ENCODE measurements around the gene ZCCHC7.

Gene ZCCHC7

DNA sequence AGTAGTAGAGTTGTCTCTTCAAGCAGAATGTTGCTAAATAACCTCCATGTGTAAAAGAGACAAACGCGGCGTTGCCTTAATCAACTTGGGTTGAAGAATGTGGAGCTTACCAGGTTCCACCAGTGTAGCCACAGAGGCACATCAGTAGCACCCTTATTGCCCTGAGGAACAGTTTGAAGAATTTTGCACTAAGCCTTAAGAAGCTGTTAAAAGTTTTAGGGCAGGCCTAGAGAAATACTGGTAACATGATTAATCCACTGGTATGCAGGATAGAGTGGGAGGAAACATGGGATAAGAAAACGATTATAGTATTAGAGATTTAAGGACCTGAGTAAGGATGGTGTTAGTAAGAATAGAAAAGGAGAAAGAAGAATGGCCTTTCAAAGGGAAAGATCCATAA, 100.6 kb downstream of the ZCCHC7 start:
- no peak for DNase-seq (ENCODE audit: low read depth, low spot score)
- H3K4me3 ChIP-seq (ENCODE audit: low read depth, low read length): no peak overlapping the region
- POLR2A ChIA-PET: no interaction called here
- TF ChIP-seq CTCF (IDR thresholded peaks at IDR 0.05; ENCODE audit: insufficient read depth, low read length, missing control alignments): no peak
- CTCF ChIA-PET: interaction anchor here (1.4 kb wide), 1 partner anchor 12 kb away, joined by 3 read pairs; no protein-coding TSS in a partner anchor

GRCh38 chr9:37221489-37222106, 101.2 kb downstream of the ZCCHC7 start:
- DNase-seq (ENCODE audit: low read depth, low spot score): no peak
- ChIA-PET CTCF (no interaction called here), POLR2A (no interaction called here)
- H3K4me3 ChIP-seq (ENCODE audit: low read depth, low read length): no peak overlapping the region
- TF ChIP-seq CTCF (IDR thresholded peaks at IDR 0.05; ENCODE audit: insufficient read depth, low read length, missing control alignments): no peak

DNA sequence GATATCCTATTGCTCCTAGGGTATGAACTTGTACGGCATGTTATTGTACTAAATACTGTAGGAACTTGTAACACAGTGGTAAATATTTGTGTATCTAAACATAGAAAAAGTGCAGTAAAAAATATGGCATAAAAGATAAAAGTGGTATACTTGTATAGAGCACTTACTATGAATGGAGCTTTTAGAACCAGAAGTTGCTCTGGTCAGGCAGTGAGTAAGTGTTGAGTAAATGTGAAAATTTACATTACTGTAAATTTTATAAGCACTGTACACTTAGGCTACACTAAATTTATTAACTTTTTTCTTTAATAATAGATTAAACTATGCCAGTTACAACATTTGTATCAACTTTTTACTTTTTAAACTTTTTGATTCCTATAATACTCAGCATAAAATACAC, 109.1 kb downstream of the ZCCHC7 start:
- CTCF ChIA-PET: no interaction called here
- no peak for TF ChIP-seq CTCF (IDR thresholded peaks at IDR 0.05; ENCODE audit: insufficient read depth, low read length, missing control alignments)

GRCh38 chr9:37229882-37230482, 109.6 kb downstream of the ZCCHC7 start:
- CTCF ChIA-PET: no interaction called here
- POLR2A ChIA-PET: no interaction called here

More for the DNA sequence above, 109.1 kb downstream of the ZCCHC7 start:
- POLR2A ChIA-PET: no interaction called here
- H3K4me3 ChIP-seq (ENCODE audit: low read depth, low read length): no peak overlapping the region
- DNase-seq (ENCODE audit: low read depth, low spot score): no peak

GRCh38 chr9:37236822-37237221, 116.4 kb downstream of the ZCCHC7 start:
- H3K4me3 ChIP-seq (ENCODE audit: low read depth, low read length): no peak overlapping the region
- TF ChIP-seq CTCF (IDR thresholded peaks at IDR 0.05; ENCODE audit: insufficient read depth, low read length, missing control alignments): no peak
- no peak for DNase-seq (ENCODE audit: low read depth, low spot score)
- POLR2A ChIA-PET: no interaction called here
- CTCF ChIA-PET: no interaction called here

More at GRCh38 chr9:37229882-37230482, 109.6 kb downstream of the ZCCHC7 start:
- no peak for DNase-seq (ENCODE audit: low read depth, low spot score)
- no peak for TF ChIP-seq CTCF (IDR thresholded peaks at IDR 0.05; ENCODE audit: insufficient read depth, low read length, missing control alignments)
- no peak overlapping the region for H3K4me3 ChIP-seq (ENCODE audit: low read depth, low read length)

- DNase-seq (ENCODE audit: low read depth, low spot score): no peak
- TF ChIP-seq CTCF (IDR thresholded peaks at IDR 0.05; ENCODE audit: insufficient read depth, low read length, missing control alignments): no peak
- H3K4me3 ChIP-seq (ENCODE audit: low read depth, low read length): no peak overlapping the region
- POLR2A ChIA-PET: no interaction called here
- CTCF ChIA-PET: no interaction called here
Observed at GRCh38 chr9:37238122-37238521, 117.7 kb downstream of the ZCCHC7 start.

All from AG04449 (cell line).